ENCODE measurements around the gene RAB6C.
"Not testable (repeated sequence)": the region's sequence is repeated elsewhere in the genome, so short reads cannot be mapped to it uniquely, and the experiment has no call there.

The RAB6C gene

DNA sequence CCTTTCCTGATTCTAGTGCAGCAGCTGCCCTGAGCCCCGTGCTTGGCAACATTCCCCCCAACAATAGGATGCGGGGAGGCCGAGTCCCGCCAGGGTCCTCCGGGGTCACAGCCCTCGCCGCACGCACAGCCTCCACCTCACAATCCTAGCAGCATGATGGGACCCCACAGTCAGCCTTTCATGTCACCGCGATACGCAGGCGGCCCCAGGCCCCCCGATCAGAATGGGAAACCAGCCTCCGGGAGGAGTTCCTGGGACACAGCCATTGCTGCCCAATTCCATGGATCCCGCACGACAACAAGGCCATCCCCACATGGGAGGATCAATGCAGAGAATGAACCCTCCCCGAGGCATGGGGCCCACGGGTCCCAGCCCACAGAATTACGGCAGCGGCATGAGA lies 13.7 kb downstream of the RAB6C start:
- in situ Hi-C loops (cut with HindIII; ENCODE audit: low sequenced_read_pairs): not testable (repeated sequence)

DNA sequence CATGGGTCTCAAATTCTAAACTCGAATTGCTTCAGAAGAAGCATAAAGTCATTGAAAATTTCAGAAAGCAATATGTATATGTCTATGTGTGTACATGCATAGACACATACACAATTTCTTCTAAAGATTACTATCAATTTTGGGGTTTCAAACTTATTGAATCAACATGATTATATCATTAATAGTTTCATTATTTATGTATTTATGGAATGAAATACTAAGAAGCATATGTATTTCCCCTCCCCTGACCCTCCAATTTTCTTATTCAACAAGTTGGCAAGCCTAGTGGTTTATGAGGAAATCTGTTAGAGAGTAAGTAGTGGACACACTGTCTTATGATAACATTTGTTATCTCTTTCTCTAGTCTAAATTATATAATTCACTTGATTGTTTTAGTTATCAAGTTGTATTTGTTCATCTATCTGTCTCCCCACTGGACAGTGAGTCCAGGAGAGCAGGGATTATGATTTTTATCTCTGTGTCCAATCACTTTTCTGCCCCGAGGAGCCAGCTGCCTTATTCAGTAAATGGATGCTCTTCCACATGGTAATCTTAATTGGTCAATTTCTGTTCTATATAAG lies 17.3 kb downstream of the RAB6C start:
- in situ Hi-C loops (cut with HindIII; ENCODE audit: low sequenced_read_pairs): not testable (repeated sequence)

DNA sequence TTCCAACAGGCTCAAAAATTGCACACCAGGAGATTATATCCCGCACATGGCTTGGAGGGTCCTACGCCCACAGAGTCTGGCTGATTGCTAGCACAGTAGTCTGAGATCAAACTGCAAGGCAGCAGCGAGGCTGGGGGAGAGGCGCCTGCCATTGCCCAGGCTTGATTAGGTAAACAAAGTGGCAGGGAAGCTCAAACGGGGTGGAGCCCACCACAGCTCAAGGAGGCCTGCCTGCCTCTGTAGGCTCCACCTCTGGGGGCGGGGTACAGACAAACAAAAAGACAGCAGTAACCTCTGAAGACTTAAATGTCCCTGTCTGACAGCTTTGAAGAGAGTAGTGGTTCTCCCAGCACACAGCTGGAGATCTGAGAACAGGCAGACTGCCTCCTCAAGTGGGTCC lies 19.3 kb downstream of the RAB6C start:
- in situ Hi-C loops (cut with HindIII; ENCODE audit: low sequenced_read_pairs): not testable (repeated sequence)

DNA sequence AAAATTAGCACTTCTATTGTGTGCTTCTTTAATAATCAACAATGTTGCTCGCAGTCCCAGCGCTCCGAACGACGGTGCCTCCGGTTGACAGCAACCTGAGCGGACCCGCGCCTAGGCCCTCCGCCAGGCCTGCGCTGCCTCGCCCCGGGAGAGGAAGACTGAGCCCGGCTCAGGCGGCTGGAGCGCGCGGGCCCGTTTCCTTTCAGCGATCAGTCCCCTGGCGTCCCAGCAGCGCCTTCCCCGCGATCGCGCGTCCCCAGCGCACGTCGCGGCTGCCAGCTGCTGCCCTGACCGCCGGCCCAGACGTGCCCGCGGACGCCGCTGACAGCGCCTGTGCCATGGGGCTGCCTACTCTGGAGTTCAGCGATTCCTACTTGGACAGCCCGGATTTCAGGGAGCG lies 26.4 kb downstream of the RAB6C start:
- in situ Hi-C loops (cut with HindIII; ENCODE audit: low sequenced_read_pairs): not testable (repeated sequence)

DNA sequence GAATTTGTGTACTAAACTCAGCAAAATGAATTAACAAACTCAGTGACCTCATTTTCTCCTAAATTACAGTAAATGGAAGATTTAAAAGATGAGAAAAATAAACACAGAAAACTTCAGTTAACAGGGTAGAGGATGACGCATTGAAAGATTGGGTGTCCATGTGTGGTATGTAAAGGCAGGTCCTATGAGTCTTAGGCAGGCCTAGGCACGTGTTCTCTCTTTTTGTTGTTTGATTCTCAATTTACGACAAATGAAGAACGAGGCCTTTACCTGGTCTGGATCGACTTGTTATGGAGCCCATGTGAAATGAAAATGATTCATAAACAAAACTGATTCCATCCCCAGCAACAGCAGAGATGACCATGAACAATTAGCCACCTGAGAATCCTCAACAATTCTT lies 37.2 kb downstream of the RAB6C start:
- in situ Hi-C loops (cut with HindIII; ENCODE audit: low sequenced_read_pairs): not testable (repeated sequence)

DNA sequence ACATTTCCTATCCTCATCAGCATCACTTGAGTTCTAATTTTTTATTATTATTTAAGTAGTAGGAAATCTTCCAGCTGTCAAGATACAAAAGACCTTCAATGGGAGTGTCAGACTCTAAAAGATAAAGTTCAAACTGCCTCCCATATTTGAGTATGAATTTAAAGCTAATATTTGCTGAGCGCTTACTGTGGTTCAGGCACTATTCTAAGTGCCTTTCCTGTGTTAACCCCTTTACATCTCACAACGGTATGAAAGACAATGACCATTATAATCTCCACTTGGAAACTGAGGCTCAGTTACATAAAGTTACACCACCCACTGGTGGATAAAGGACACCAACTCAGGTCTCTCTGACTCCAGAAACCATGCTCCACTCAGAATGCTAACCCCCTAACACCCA lies 39.9 kb downstream of the RAB6C start:
- in situ Hi-C loops (cut with HindIII; ENCODE audit: low sequenced_read_pairs): no loop called here

DNA sequence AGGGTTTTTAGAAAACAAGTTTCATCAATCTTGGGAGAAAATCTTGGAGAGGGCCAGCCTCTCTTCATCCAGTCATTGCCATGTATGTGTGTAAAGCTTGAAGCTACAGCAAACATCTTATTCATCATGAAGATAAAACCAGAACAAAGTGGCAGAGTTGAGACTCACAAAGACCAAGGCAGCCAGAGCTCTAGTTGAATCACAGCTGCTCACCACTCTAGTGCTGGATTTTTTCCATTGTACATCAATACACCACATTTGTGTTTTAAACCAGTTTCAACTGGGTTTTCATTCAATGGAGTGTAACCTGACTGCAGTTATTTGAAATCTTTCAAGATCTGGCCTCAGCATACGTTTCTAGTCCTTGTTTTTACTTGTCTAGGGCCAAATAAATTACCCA lies 40.6 kb downstream of the RAB6C start:
- in situ Hi-C loops (cut with HindIII; ENCODE audit: low sequenced_read_pairs): not testable (repeated sequence)

DNA sequence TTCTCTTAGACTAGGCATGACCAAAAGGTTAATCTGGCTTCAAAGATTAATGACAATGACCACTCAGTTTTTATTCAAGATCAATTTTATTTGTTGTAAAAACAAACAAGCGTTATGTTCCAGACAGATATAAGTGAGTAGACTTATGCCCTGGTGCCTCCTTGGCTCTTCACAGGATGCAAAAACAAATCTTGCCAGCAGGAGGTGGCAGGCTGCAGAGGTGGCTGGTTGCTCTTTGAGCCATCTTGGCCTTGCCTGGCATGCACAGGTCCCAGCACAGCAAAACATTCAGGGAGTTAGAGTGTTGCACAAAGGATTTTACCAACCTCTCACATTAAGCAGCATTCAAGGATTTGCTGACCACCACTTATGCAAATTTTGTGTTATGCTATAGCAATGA lies 46.5 kb downstream of the RAB6C start:
- in situ Hi-C loops (cut with HindIII; ENCODE audit: low sequenced_read_pairs): not testable (repeated sequence)
